Ovary (tissue), 9 donors: Measurements from ENCODE around the gene CYB5R4. TPM values are rescaled to one million over a fixed set of nuclear protein-coding genes. Genes with fewer than 3 reads are reported as not detected.

ENCODE experiments used
- DNase-seq, 5 donors: peaks; one replicate each; pipeline ENCODE4 v3.0.0-alpha.2; 2019 to 2020
- H3K27ac ChIP-seq, 2 donors: fragments of 200-600 bp; one replicate each; pipeline versions ENCODE4 v1.5.1 to v1.8.0; 2019 to 2022
- H3K27me3 ChIP-seq: fragments of 200-600 bp; one replicate; pipeline ENCODE4 v1.8.0; 2022
- H3K36me3 ChIP-seq: fragments of 200-600 bp; sonication (generic); one replicate; pipeline ENCODE4 v1.5.1; 2019
- H3K4me1 ChIP-seq: one replicate; pipeline ENCODE4 v1.8.1; 2013; ENCODE audit warnings: mild to moderate bottlenecking, moderate library complexity; ENCODE audit not compliant: insufficient read depth
- H3K4me3 ChIP-seq: fragments of 200-600 bp; sonication (generic); one replicate; pipeline ENCODE4 v1.5.1; 2017
- H3K9me3 ChIP-seq, 2 donors: fragments of 200-600 bp in 1 of 2; sonication (generic) in 1 of 2; one replicate each; pipeline versions ENCODE4 v1.5.1 to v1.8.1; 2013 to 2019; ENCODE audit warnings: mild to moderate bottlenecking in 1 of 2, moderate library complexity in 1 of 2
- CTCF ChIP-seq, 3 donors: fragments of 450-650 bp in 2 of 3; fragments of 200-600 bp in 1 of 3; IDR thresholded peaks; one replicate each; pipeline versions ENCODE4 v1.5.1 to v1.8.0; 2016 to 2022; ENCODE audit warnings: antibody characterized with exemption in 3 of 3, mild to moderate bottlenecking in 1 of 3
- EP300 ChIP-seq: sonication (generic); formaldehyde crosslinking; IDR thresholded peaks from one replicate; pipeline ENCODE4 v1.6.1; 2017; ENCODE audit warnings: antibody characterized with exemption
- POLR2A ChIP-seq: fragments of 450-650 bp; IDR thresholded peaks from one replicate; pipeline ENCODE4 v1.6.1; 2017; ENCODE audit warnings: antibody characterized with exemption, mild to moderate bottlenecking, moderate library complexity
- WGBS, 3 donors: extraction: QIAGEN DNeasy Blood & Tissue Kit in 1 of 3; methylation state at CpG; one replicate each; pipeline versions ENCODE4 v1.1.5 to v1.1.7; 2013 to 2017; 5-methylcytosine and 5-hydroxymethylcytosine counted together
- intact Hi-C, 4 donors: fragments of 100-400 bp; cut with DNase I; formaldehyde crosslinking; loops; one replicate each; pipeline versions ENCODE4 v1.11.0 to v1.15.1; 2022 to 2023
- polyA plus RNA-seq, 2 donors: library from polyadenylated mRNA; stranded (reverse); fragments of 200-250 nt in 1 of 2; fragments of 350-450 nt in 1 of 2; fragmentation: Illumina TruSeq in 1 of 2; extraction: RNeasy Lipid Tissue Mini Kit (QIAGEN cat#74804) in 1 of 2; gene quantifications; one replicate each; pipeline ENCODE4 v1.2.3, GENCODE V29; 2013 to 2014
- total RNA-seq, 7 donors: library from RNA; depleted of rRNA in 2 of 7; stranded (reverse); fragments of >200 nt in 2 of 7; fragmentation: NEBNext Ultra II Directional in 3 of 7; extraction: Animal tissue kit (Norgen Biotek cat#: 25700) in 3 of 7; gene quantifications; one replicate each; pipeline versions ENCODE4 v1.1.0 to v1.2.4, GENCODE V29; 2016 to 2023
- donor health status: DM: no; HTN: no; CAD: no; lungs with moderate emphysema.
- donor health status: DM: no; HTN: no; CAD: no.
- donor health status: Bipolar disorder and iron deficiency.
- donor health status: DM: yes; HTN: yes; CAD: no.
- donor health status: DM: no; HTN: no; CAD: no.
- donor health status: DM: yes; HTN: yes; CAD: no.

The CYB5R4 gene
- total and polyA plus RNA-seq, 9 donors = 2.0 to 12.2 (median 8.9) TPM

GRCh38 chr6:83985715-83986114, 126.2 kb downstream of the CYB5R4 start:
- H3K4me3 ChIP-seq = no peak overlapping the region
- no peaks in the 10 kb centered on the region for H3K36me3 ChIP-seq
- no peaks in the 10 kb centered on the region for H3K9me3 ChIP-seq
- intact Hi-C loops = no loop called here
- DNase-seq = no peak
- no peak for TF ChIP-seq CTCF (IDR thresholded peaks at IDR 0.05)
- TF ChIP-seq POLR2A = no peak
- no peak for TF ChIP-seq EP300
- H3K27me3 ChIP-seq = no peaks in the 10 kb centered on the region
- H3K4me1 ChIP-seq = no peaks in the 10 kb centered on the region
- no peak overlapping the region for H3K27ac ChIP-seq

GRCh38 chr6:83998021-83998584, 138.6 kb downstream of the CYB5R4 start:
- intact Hi-C loops = no loop called here
- no peak for DNase-seq
- no peaks in the 10 kb centered on the region for H3K36me3 ChIP-seq
- H3K27ac ChIP-seq = no peak overlapping the region
- no peaks in the 10 kb centered on the region for H3K9me3 ChIP-seq
- peaks cover 2% of the 10 kb centered on the region for H3K27me3 ChIP-seq
- no peak for TF ChIP-seq EP300
- no peak for TF ChIP-seq CTCF (IDR thresholded peaks at IDR 0.05)
- no peak for TF ChIP-seq POLR2A
- H3K4me3 ChIP-seq = no peak overlapping the region
- no peaks in the 10 kb centered on the region for H3K4me1 ChIP-seq

- Histone ChIP-seq H3K4me3 (no peak overlapping the region), H3K27me3 (no peaks in the 10 kb centered on the region), H3K9me3 (no peaks in the 10 kb centered on the region), H3K4me1 (no peaks in the 10 kb centered on the region), H3K27ac (no peak overlapping the region), H3K36me3 (no peaks in the 10 kb centered on the region)
- TF ChIP-seq POLR2A (no peak), EP300 (no peak)
- WGBS, 3 donors = 78 to 81% (median 79%) methylated on average over 3 of the region's 3 CpGs
- intact Hi-C loops = no loop called here
- DNase-seq = no peak
Observed at GRCh38 chr6:84001119-84001518, 141.6 kb downstream of the CYB5R4 start.

GRCh38 chr6:84002226-84002625, 142.7 kb downstream of the CYB5R4 start:
- no peak overlapping the region for H3K27ac ChIP-seq
- WGBS, 3 donors = 67 to 75% (median 72%) methylated on average over 2 of the region's 2 CpGs
- no peaks in the 10 kb centered on the region for H3K4me1 ChIP-seq
- intact Hi-C loops = no loop called here
- H3K9me3 ChIP-seq = no peaks in the 10 kb centered on the region
- H3K4me3 ChIP-seq = no peak overlapping the region
- DNase-seq = no peak
- H3K27me3 ChIP-seq = no peaks in the 10 kb centered on the region
- no peaks in the 10 kb centered on the region for H3K36me3 ChIP-seq
- TF ChIP-seq EP300 (no peak), CTCF (IDR thresholded peaks at IDR 0.05) (no peak), POLR2A (no peak)

- no peaks in the 10 kb centered on the region for H3K36me3 ChIP-seq
- H3K4me1 ChIP-seq = no peaks in the 10 kb centered on the region
- H3K27ac ChIP-seq = no peak overlapping the region
- intact Hi-C loops = no loop called here
- 3 to 7% (median 7%) methylated on average over 1 of the region's 1 CpG for WGBS, 3 donors
- H3K4me3 ChIP-seq = no peak overlapping the region
- no peaks in the 10 kb centered on the region for H3K9me3 ChIP-seq
- DNase-seq = no peak
- TF ChIP-seq EP300 (no peak), CTCF (IDR thresholded peaks at IDR 0.05) (no peak), POLR2A (no peak)
- no peaks in the 10 kb centered on the region for H3K27me3 ChIP-seq
Observed at GRCh38 chr6:84003131-84003530, 143.6 kb downstream of the CYB5R4 start.
